Measurements from ENCODE around the gene ETS2.

- TF ChIP-seq, protein P1, sequence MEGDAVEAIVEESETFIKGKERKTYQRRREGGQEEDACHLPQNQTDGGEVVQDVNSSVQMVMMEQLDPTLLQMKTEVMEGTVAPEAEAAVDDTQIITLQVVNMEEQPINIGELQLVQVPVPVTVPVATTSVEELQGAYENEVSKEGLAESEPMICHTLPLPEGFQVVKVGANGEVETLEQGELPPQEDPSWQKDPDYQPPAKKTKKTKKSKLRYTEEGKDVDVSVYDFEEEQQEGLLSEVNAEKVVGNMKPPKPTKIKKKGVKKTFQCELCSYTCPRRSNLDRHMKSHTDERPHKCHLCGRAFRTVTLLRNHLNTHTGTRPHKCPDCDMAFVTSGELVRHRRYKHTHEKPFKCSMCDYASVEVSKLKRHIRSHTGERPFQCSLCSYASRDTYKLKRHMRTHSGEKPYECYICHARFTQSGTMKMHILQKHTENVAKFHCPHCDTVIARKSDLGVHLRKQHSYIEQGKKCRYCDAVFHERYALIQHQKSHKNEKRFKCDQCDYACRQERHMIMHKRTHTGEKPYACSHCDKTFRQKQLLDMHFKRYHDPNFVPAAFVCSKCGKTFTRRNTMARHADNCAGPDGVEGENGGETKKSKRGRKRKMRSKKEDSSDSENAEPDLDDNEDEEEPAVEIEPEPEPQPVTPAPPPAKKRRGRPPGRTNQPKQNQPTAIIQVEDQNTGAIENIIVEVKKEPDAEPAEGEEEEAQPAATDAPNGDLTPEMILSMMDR (IDR thresholded peaks at IDR 0.05; ENCODE audit: insufficient read depth, low read depth, low read length): no peak
- no peak for TF ChIP-seq EZH2 (IDR thresholded peaks at IDR 0.05; ENCODE audit: insufficient read depth, low read length)
Observed at GRCh38 chr21:38838598-38839327, 33.0 kb downstream of the ETS2 start.

Data from astrocyte (in vitro differentiated cells and primary cell).